ENCODE measurements around the gene SEMA4B. TPM values are rescaled to one million over a fixed set of nuclear protein-coding genes. Genes with fewer than 3 reads are reported as not detected.
A peak's percentile ranks its signal among the peaks of the same experiment; 100 is the strongest.

SEMA4B gene
- total RNA-seq, 1 donor from 2014 or later, result 85.1 TPM

DNA sequence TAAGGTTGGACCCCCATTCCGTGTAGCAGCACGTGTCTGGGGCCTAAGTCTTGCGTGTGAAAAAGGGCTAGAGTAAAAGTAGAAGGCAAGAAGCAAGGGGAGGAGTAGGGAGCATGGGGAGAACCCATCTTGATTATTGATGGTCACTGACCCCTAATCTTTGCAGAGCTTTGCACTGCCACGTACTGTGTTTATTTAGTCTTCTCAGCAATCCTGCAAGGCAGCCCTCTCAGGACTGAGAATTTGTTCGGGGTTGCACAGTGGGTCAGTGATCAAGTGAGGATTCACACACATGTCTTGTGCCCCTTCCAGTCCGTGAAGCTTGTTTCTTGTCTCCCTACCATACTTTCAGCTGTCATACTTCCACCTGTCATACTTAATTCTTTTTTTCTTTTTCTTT lies 7.2 kb downstream of the SEMA4B start:
- ChIA-PET POLR2A (interaction anchor here (0.7 to 3.0 kb wide), 4 partner anchors 7 to 141 kb away, joined by 3 to 14 read pairs (median 9); partner anchors contain the start of gene SEMA4B), CTCF (interaction anchor here (0.7 kb wide), 1 partner anchor 10 kb away, joined by 3 read pairs; no protein-coding TSS in a partner anchor)
- DNase-seq (no peak), ATAC-seq (ENCODE audit: low read depth) (no peak)
- no peak overlapping the region for H3K4me3 Mint-ChIP-seq
- TF ChIP-seq CTCF (IDR thresholded peaks at IDR 0.05), result no peak
- no peaks in the 10 kb centered on the region for H3K9me3 Mint-ChIP-seq
- H3K4me1 Mint-ChIP-seq, result peaks cover 98% of the 10 kb centered on the region
- intact Hi-C loops (cut with micrococcal nuclease), result no loop called here
- H3K27ac Mint-ChIP-seq, result peak overlapping the region; percentile 95
- H3K27me3 Mint-ChIP-seq, result no peaks in the 10 kb centered on the region
- peaks cover 55% of the 10 kb centered on the region for H3K36me3 Mint-ChIP-seq (ENCODE audit: low read depth)

DNA sequence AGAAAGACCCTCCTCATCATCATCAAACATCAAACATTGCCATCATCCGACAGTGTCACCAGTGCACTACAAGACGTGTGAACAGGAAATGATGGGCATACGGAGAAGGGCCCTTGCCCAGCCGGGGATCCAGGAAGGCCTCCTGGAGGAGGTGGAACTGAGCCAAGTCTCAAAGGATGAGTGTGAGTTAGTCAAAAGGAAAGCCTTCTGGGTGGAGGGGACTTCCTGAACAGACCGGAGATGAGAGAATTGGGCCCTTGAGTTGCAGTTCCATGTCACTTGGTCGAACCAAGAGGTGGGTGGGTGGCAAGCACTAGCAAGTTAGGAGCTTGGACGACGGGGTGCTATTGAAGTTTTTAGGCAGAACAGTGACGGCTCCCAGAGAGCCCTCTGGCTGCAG lies 8.5 kb downstream of the SEMA4B start:
- peak overlapping the region; percentile 95 for H3K27ac Mint-ChIP-seq
- H3K27me3 Mint-ChIP-seq, result no peaks in the 10 kb centered on the region
- H3K36me3 Mint-ChIP-seq (ENCODE audit: low read depth), result peaks cover 58% of the 10 kb centered on the region
- ChIA-PET CTCF (interaction anchor here (1.2 to 1.3 kb wide), 2 partner anchors 9 to 48 kb away, joined by 3 read pairs; no protein-coding TSS in a partner anchor), POLR2A (interaction anchor here (0.8 to 6.5 kb wide), 3 partner anchors 9 to 18 kb away, joined by 3 to 117 read pairs (median 14); partner anchors contain the start of gene SEMA4B)
- DNase-seq, result no peak
- H3K9me3 Mint-ChIP-seq, result no peaks in the 10 kb centered on the region
- TF ChIP-seq CTCF (IDR thresholded peaks at IDR 0.05), result no peak
- ATAC-seq (ENCODE audit: low read depth), result peak; percentile 28
- intact Hi-C loops (cut with micrococcal nuclease), result no loop called here
- H3K4me3 Mint-ChIP-seq, result peak overlapping the region; percentile 65
- peaks cover 98% of the 10 kb centered on the region for H3K4me1 Mint-ChIP-seq

DNA sequence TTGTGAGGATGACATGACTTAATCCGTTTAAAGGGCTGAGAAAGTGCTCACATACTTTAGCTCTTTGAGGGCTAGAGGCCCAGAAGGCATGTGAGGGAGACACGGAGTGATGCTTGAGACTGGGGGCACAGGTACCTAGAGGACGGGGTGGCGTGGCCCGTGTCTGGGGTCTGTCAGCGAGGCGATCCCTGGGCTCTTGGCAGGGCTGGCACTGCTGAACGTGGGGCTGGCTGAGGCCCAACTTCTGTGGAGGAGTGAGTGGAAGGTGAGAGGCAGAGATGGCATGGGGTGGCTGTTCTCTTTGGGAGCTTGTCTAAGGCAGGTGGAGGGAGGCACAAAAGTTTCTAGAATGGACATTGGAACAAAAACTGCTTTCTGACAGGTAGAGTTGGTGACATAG lies 9.5 kb downstream of the SEMA4B start:
- ChIA-PET POLR2A (interaction anchor here (0.5 to 6.5 kb wide), 3 partner anchors 10 to 32 kb away, joined by 11 to 117 read pairs (median 14); partner anchors contain the start of gene SEMA4B), CTCF (no interaction called here)
- TF ChIP-seq CTCF (IDR thresholded peaks at IDR 0.05), result no peak
- intact Hi-C loops (cut with micrococcal nuclease), result loop anchor here (1.0 kb wide), 1 partner anchor 9 kb away; the partner anchor contains the start of gene SEMA4B
- Mint-ChIP-seq H3K9me3 (no peaks in the 10 kb centered on the region), H3K27me3 (no peaks in the 10 kb centered on the region), H3K4me3 (peak overlapping the region; percentile 50), H3K4me1 (peaks cover 97% of the 10 kb centered on the region), H3K27ac (peak overlapping the region; percentile 95), H3K36me3 (ENCODE audit: low read depth) (peaks cover 51% of the 10 kb centered on the region)
- DNase-seq (no peak), ATAC-seq (ENCODE audit: low read depth) (no peak)

DNA sequence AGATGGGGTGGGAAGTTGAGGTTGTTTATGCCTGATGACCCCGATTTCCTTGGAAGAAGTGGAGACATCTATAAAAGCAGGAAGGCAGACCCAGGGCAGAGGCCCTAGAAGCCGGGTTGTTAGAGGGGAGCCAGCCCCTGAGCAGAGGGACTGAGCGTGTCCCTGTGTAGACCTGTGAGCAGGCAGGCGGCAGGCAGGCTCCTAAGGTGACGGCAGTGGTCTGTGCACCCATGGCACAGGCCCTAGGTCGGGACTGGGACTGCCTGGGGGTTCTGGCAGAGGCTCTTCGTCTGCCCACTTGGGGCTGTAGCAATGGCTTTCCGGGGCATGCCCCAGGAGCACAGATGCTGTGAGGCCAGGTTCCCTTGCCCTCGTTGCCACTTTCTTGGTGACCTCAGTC lies 9.9 kb downstream of the SEMA4B start:
- peak overlapping the region; percentile 95 for H3K27ac Mint-ChIP-seq
- peak overlapping the region; percentile 50 for H3K4me3 Mint-ChIP-seq
- POLR2A ChIA-PET, result interaction anchor here (2.7 to 7.3 kb wide), 3 partner anchors 9 to 20 kb away, joined by 14 to 144 read pairs (median 117); partner anchors contain the start of gene SEMA4B
- no peaks in the 10 kb centered on the region for H3K27me3 Mint-ChIP-seq
- ATAC-seq (ENCODE audit: low read depth) (no peak), DNase-seq (no peak)
- no peak for TF ChIP-seq CTCF (IDR thresholded peaks at IDR 0.05)
- peaks cover 47% of the 10 kb centered on the region for H3K36me3 Mint-ChIP-seq (ENCODE audit: low read depth)
- H3K4me1 Mint-ChIP-seq, result peaks cover 95% of the 10 kb centered on the region
- intact Hi-C loops (cut with micrococcal nuclease), result no loop called here
- no peaks in the 10 kb centered on the region for H3K9me3 Mint-ChIP-seq
- CTCF ChIA-PET, result no interaction called here

DNA sequence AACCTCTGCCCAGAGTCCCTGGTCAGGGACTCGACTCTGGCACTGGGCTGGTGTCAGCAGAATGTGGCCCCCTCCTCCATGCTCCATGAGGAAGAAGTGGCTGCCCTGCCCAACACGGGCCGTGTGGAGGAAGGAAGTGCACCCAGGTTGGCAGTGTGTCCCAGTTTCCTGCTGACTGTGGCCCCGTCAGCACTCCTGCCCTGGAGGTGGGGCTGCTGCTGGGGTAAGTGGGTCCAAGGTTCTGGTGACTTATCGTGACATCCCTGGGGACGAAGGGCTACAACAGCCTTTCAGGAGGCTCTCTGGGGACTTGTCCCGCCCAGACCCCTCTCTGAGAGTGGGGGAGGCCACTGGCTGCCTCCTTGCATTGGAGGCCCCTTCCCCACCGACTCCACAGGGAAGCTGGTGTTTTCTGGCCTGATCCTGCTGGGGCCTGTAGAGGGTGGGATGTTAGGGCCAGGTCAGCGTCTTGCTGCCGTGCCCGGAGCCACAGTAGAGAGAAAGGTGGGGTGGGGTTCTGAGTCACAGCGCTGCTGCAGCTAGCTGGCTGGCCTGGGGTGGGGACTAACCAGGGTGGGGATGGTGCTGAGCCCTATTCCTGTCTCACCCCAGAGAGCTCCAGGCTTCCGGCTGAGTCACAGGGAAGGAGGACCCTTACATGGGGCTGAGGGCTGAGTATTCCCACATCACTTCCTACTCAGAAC lies 10.5 kb downstream of the SEMA4B start:
- ChIA-PET POLR2A (interaction anchor here (0.6 to 7.3 kb wide), 4 partner anchors 9 to 442 kb away, joined by 3 to 144 read pairs (median 61); partner anchors contain the start of gene SEMA4B), CTCF (no interaction called here)
- Mint-ChIP-seq H3K27me3 (no peaks in the 10 kb centered on the region), H3K36me3 (ENCODE audit: low read depth) (peaks cover 44% of the 10 kb centered on the region), H3K27ac (peak overlapping the region; percentile 95), H3K4me3 (peak overlapping the region; percentile 47), H3K4me1 (peaks cover 95% of the 10 kb centered on the region), H3K9me3 (no peaks in the 10 kb centered on the region)
- TF ChIP-seq CTCF (IDR thresholded peaks at IDR 0.05), result no peak
- intact Hi-C loops (cut with micrococcal nuclease), result no loop called here
- DNase-seq (no peak), ATAC-seq (ENCODE audit: low read depth) (no peak)

Measured in activated B cell treated with CpG ODN at 0.5 μM for 24 hours (primary cell).